Pancreas (tissue), 10 donors: Measurements from ENCODE around the gene POLRMT. TPM values are rescaled to one million over a fixed set of nuclear protein-coding genes. Genes with fewer than 3 reads are reported as not detected.
A peak's percentile ranks its signal among the peaks of the same experiment; 100 is the strongest.

ENCODE experiments used
- ATAC-seq, 4 donors: fragments of 200-7000 bp; cut with Tn5 transposase; one replicate each; pipeline versions ENCODE4 v1.8.0 to v1.9.1; 2020; ENCODE audit warnings: mild to moderate bottlenecking in 4 of 4, moderate library complexity in 4 of 4
- DNase-seq, 6 donors: peaks; one replicate each; pipeline ENCODE4 v3.0.0-alpha.2; 2020
- FAIRE-seq: peaks from 2 replicates; lab custom pipeline; 2012; peaks lifted over from hg19 to GRCh38; lab: Jason Lieb, UNC
- H3K27ac ChIP-seq, 4 donors: fragments of 200-600 bp; sonication (generic); 1 replicate in 3 of 4; 2 replicates in 1 of 4; pipeline versions ENCODE4 v1.5.0 to v1.8.0; 2020
- H3K27me3 ChIP-seq, 4 donors: fragments of 200-600 bp; one replicate each; pipeline ENCODE4 v1.8.0; 2021
- H3K36me3 ChIP-seq, 3 donors: fragments of 200-600 bp; sonication (generic) in 1 of 3; one replicate each; pipeline versions ENCODE4 v1.5.0 to v1.8.0; 2020 to 2021
- H3K4me1 ChIP-seq, 3 donors: fragments of 200-600 bp; one replicate each; pipeline ENCODE4 v1.8.0; 2021
- H3K4me3 ChIP-seq, 4 donors: fragments of 200-600 bp; sonication (generic) in 2 of 4; one replicate each; pipeline versions ENCODE4 v1.5.0 to v1.8.0; 2020 to 2021
- H3K9me3 ChIP-seq, 4 donors: fragments of 200-600 bp; one replicate each; pipeline ENCODE4 v1.8.0; 2021
- CTCF ChIP-seq, 4 donors: fragments of 200-600 bp; sonication (generic) in 3 of 4; IDR thresholded peaks; one replicate each; pipeline versions ENCODE4 v1.5.0 to v1.8.0; 2021; ENCODE audit warnings: antibody characterized with exemption in 4 of 4
- WGBS, 2 donors: extraction: QIAGEN DNeasy Blood & Tissue Kit; methylation state at CpG; one replicate each; pipeline ENCODE4 v1.1.7; 2013; 5-methylcytosine and 5-hydroxymethylcytosine counted together
- intact Hi-C, 3 donors: fragments of 100-400 bp; cut with DNase I; formaldehyde crosslinking; loops; one replicate each; pipeline versions ENCODE4 v1.11.1 to v1.14.2; 2022
- polyA plus RNA-seq, 2 donors: library from polyadenylated mRNA; stranded (reverse); fragments of 200-250 nt; gene quantifications; one replicate each; pipeline ENCODE4 v1.2.3, GENCODE V29; 2013
- total RNA-seq, 6 donors: library from RNA; stranded (reverse); fragmentation: NEBNext Ultra II Directional in 4 of 6; extraction: Animal tissue kit (Norgen Biotek cat#: 25700) in 4 of 6; gene quantifications; one replicate each; pipeline versions ENCODE4 v1.2.1 to v1.2.4, GENCODE V29; 2021 to 2023
- donor health status: healthy with polysubstance abuse.
- donor health status: DM: no; HTN: no; CAD: no; lungs with moderate emphysema.
- donor health status: DM: no; HTN: no; CAD: no.
- donor health status: control.
- donor health status: control.
- donor health status: Bipolar disorder and iron deficiency.
- donor health status: DM: yes; HTN: yes; CAD: no.
- donor health status: DM: no; HTN: no; CAD: no.
- donor health status: DM: no; HTN: no; CAD: no.
- donor health status: DM: yes; HTN: yes; CAD: no.

The POLRMT gene
- total and polyA plus RNA-seq, 8 donors: 19.3 to 101 (median 28.1) TPM

GRCh38 chr19:581399-582111, 51.8 kb downstream of the POLRMT start:
- Histone ChIP-seq H3K36me3 (peaks cover 0 to 20% (median 16%) of the 10 kb centered on the region in 3 donors), H3K27me3 (no peaks in the 10 kb centered on the region), H3K9me3 (no peaks in the 10 kb centered on the region), H3K27ac (no peak overlapping the region), H3K4me1 (no peaks in the 10 kb centered on the region), H3K4me3 (no peak overlapping the region)
- TF ChIP-seq CTCF (IDR thresholded peaks at IDR 0.05): no peak
- 88 to 94% methylated on average over 31 to 40 of the region's 40 CpGs for WGBS, 2 donors
- intact Hi-C loops: no loop called here
- ATAC-seq (no peak), DNase-seq (peak in 1 of 6 donors; percentile 77), FAIRE-seq (no peak)

GRCh38 chr19:580274-580835, 53.0 kb downstream of the POLRMT start:
- FAIRE-seq (no peak), ATAC-seq (no peak), DNase-seq (peak in 1 of 6 donors; percentile 76)
- no peaks in the 10 kb centered on the region for H3K9me3 ChIP-seq
- H3K27me3 ChIP-seq: no peaks in the 10 kb centered on the region
- no peak overlapping the region for H3K4me3 ChIP-seq
- TF ChIP-seq CTCF (IDR thresholded peaks at IDR 0.05): no peak
- peaks cover 7 to 9% (median 8%) of the 10 kb centered on the region in 3 donors for H3K4me1 ChIP-seq
- peaks cover 0 to 20% (median 16%) of the 10 kb centered on the region in 3 donors for H3K36me3 ChIP-seq
- H3K27ac ChIP-seq: no peak overlapping the region
- intact Hi-C loops: no loop called here
- WGBS, 2 donors: 89 to 90% methylated on average over 22 of the region's 22 CpGs

GRCh38 chr19:579842-580155, 53.5 kb downstream of the POLRMT start:
- DNase-seq (peak in 1 of 6 donors; percentile 69), FAIRE-seq (no peak), ATAC-seq (no peak)
- no peaks in the 10 kb centered on the region for H3K27me3 ChIP-seq
- no peak overlapping the region for H3K27ac ChIP-seq
- TF ChIP-seq CTCF (IDR thresholded peaks at IDR 0.05): no peak
- intact Hi-C loops: no loop called here
- no peak overlapping the region for H3K4me3 ChIP-seq
- H3K9me3 ChIP-seq: no peaks in the 10 kb centered on the region
- 91 to 93% methylated on average over 11 of the region's 11 CpGs for WGBS, 2 donors
- peaks cover 9 to 10% (median 9%) of the 10 kb centered on the region in 3 donors for H3K4me1 ChIP-seq
- H3K36me3 ChIP-seq: peaks cover 0 to 20% (median 16%) of the 10 kb centered on the region in 3 donors

- Histone ChIP-seq H3K36me3 (peaks cover 0 to 20% (median 16%) of the 10 kb centered on the region in 3 donors), H3K4me1 (peaks cover 12 to 15% (median 14%) of the 10 kb centered on the region in 3 donors), H3K27me3 (no peaks in the 10 kb centered on the region), H3K9me3 (no peaks in the 10 kb centered on the region), H3K4me3 (no peak overlapping the region), H3K27ac (no peak overlapping the region)
- 84 to 87% methylated on average over 46 of the region's 46 CpGs for WGBS, 2 donors
- FAIRE-seq (no peak), DNase-seq (peak in 2 of 6 donors; percentile 43 to 71), ATAC-seq (no peak)
- TF ChIP-seq CTCF (IDR thresholded peaks at IDR 0.05): no peak
- intact Hi-C loops: no loop called here
Observed at GRCh38 chr19:579111-579841, 54.1 kb downstream of the POLRMT start.
